Dendritic cell treated with granulocyte-macrophage colony-stimulating factor and Interleukin-4, amounts not matched to agents 40 ng/mL and 50 ng/mL, for 4 days (primary cell): ENCODE measurements around the gene PYGM.
A peak's percentile ranks its signal among the peaks of the same experiment; 100 is the strongest.

Experiments
- H3K27ac Mint-ChIP-seq: one replicate; pipeline ENCODE4 v1.8.0; 2022; ENCODE audit warnings: mild to moderate bottlenecking, mixed read lengths
- H3K27me3 Mint-ChIP-seq: one replicate; pipeline ENCODE4 v1.8.0; 2022; ENCODE audit warnings: mild to moderate bottlenecking, mixed read lengths
- H3K36me3 Mint-ChIP-seq: one replicate; pipeline ENCODE4 v1.8.0; 2022; ENCODE audit warnings: low read depth, mixed read lengths
- H3K4me1 Mint-ChIP-seq: one replicate; pipeline ENCODE4 v1.8.0; 2022; ENCODE audit warnings: low read depth, mixed read lengths
- H3K4me3 Mint-ChIP-seq: one replicate; pipeline ENCODE4 v1.8.0; 2022; ENCODE audit warnings: mild to moderate bottlenecking, moderate library complexity, mixed read lengths
- H3K9me3 Mint-ChIP-seq: one replicate; pipeline ENCODE4 v1.8.0; 2022; ENCODE audit warnings: mixed read lengths
- intact Hi-C: fragments of 100-400 bp; cut with micrococcal nuclease; formaldehyde crosslinking; loops from one replicate; pipeline ENCODE4 v1.15.0; 2022

PYGM gene

DNA sequence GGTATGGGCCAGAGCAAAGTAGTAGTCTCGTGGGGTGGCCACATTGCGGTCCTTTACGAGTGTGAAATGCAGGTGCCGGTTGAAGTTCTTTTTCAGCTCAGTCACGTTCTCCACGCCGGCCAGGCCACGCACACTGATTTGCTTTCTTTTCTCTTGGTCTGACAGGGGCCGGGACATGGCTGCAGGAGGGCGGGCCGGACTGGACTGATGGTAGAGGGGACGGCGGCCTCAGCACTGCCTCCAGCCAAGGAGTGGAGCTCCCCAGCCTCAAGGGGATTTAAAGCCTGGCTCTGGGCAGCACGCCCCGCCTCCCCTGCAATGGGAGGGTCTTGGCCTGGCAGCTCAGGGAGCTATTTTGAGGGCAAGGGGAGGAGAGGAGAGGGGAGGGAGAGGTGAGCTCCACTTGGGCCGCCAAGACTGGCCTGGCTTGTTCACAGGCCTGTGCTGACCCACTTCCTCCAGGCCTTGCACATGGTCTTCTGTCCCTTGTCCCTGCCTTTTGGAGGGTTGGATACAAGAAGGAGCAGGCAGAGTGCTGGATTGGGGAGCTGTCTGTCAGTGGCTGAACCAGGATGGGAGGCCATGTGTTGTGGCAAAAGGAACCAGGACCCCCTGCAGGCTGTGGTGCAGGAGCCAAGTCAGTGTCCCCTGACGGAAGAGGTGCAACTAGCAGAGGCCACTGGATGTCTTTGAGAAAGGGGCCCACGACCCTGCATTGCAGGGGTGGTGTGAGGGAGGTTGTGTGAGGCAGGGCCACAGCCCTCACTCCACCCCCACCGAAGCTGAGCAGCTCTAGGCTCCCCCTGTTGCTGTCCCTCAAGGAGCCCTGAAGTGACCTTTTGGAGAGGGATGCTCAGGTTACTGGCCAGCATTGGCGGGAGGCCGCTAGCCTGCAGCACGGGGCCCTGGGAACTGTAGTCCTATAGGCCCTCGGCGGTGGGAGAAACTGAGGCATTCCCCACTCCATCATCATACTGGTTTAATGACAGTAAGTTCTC lies at the start of gene PYGM:
Gene PYGM, minus strand, starts transcription at position 253 of the 998 bp plus-strand sequence. Its CDS starts 76 bp downstream, at position 177.
- H3K4me3 Mint-ChIP-seq, result no peak within 1 kb of the TSS
- no peaks in the 10 kb centered on the region for H3K9me3 Mint-ChIP-seq
- no peak within 1 kb of the TSS for H3K27ac Mint-ChIP-seq
- intact Hi-C loops, result no loop called here
- no peaks in the 10 kb centered on the region for H3K27me3 Mint-ChIP-seq
- peaks cover 30% of the 10 kb centered on the region for H3K4me1 Mint-ChIP-seq
- H3K36me3 Mint-ChIP-seq, result peaks cover 67% of the 10 kb centered on the region

DNA sequence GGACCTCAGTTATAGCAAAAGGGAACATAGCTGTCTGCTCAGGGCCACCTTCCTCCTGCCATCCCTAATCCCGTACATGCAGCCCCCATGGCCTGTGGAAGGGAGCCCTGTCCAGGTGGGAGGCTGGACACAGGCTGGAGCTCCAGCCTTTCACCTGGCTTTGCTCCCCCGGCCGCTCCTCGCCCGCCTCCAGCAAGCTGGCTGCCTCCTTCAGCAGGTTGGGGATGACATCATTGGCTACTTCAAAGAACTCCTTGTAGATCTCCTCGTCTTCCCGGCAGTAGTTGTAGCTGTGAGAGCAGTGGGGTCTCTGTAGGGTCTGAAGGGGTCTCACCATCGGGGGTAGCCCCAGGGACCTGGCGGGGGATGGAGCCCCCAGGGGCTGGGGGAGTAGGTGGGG lies 45.7 kb upstream of the PYGM start:
- intact Hi-C loops, result no loop called here
- Mint-ChIP-seq H3K27ac (no peak overlapping the region), H3K9me3 (no peaks in the 10 kb centered on the region), H3K36me3 (peaks cover 48% of the 10 kb centered on the region), H3K27me3 (peaks cover 1% of the 10 kb centered on the region), H3K4me1 (peaks cover 52% of the 10 kb centered on the region), H3K4me3 (no peak overlapping the region)

DNA sequence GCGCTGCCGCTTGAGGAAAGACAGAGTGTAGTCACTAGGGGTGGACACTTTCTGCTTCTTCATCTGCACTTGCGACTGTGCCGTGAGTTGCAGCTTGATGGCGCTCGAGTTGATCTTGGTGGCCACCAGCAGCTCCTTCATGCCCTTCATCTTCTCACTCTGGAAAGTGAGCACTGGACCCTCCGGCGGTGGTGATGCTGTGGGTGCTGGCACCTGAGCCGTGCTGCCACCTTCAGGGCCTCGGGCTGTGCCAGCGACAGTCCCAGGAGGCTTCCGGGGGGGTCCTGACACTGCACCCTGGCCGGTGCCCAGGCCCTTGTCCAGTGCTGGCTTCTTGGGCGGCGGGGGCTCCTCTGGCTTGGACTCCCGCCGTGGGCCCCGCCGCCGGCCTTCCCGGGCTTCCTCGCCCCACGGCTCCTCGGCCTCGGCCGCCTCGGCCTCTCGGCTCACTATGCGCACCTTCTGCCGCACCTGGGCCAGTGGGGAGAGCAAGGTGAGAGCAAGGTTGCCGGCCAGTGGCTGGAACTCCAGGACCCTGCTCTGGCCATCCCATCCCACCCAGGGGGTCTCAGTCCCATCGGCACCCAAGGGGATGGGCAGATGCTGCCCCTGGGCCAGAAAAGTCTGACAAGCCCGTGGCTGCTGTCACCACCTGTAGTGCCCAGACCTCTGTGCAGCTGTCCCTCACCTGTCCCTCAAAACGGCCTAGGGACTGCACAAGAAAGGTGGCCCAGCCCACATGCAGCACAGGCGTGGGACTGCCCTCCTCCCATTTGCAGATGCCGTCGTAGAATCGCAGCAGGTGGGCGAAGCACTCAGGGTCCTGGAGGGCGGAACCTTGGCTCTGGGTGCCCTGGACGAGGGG lies 44.8 kb upstream of the PYGM start:
- intact Hi-C loops, result no loop called here
- Mint-ChIP-seq H3K27me3 (peaks cover under 1% of the 10 kb centered on the region), H3K9me3 (no peaks in the 10 kb centered on the region), H3K36me3 (peaks cover 51% of the 10 kb centered on the region), H3K4me3 (no peak overlapping the region), H3K27ac (no peak overlapping the region), H3K4me1 (peaks cover 43% of the 10 kb centered on the region)

DNA sequence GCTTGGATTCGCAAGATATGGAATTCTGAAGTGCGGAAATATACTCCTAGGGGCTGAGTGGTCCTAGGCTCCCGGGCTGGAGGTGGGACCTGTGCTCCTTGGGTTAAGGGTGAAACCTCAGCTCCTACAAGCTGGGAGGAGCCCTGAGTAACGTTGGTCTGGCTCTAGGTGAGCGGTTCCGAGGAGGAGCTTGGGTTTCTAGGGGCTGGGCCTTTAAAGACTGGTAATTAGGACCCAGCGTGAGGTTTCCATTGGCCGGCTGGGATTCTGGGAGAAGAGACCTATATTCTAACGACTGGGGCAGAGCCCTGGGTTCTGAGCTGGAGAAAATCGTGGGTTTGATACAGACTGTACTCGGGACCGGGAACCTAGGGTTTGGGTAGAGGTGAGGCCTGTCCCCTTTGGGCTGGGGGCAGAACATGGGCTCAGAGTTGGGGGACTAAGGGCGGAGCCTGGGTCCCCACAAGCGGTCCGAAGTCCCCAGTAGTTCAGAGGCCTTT lies 44.1 kb upstream of the PYGM start:
- peak overlapping the region; percentile 77 for H3K27ac Mint-ChIP-seq
- intact Hi-C loops, result loop anchor here (1.0 kb wide), 1 partner anchor 26 kb away; the partner anchor contains the start of gene SF1
- H3K27me3 Mint-ChIP-seq, result no peaks in the 10 kb centered on the region
- no peaks in the 10 kb centered on the region for H3K9me3 Mint-ChIP-seq
- peaks cover 39% of the 10 kb centered on the region for H3K4me1 Mint-ChIP-seq
- peak overlapping the region; percentile 77 for H3K4me3 Mint-ChIP-seq
- peaks cover 57% of the 10 kb centered on the region for H3K36me3 Mint-ChIP-seq

DNA sequence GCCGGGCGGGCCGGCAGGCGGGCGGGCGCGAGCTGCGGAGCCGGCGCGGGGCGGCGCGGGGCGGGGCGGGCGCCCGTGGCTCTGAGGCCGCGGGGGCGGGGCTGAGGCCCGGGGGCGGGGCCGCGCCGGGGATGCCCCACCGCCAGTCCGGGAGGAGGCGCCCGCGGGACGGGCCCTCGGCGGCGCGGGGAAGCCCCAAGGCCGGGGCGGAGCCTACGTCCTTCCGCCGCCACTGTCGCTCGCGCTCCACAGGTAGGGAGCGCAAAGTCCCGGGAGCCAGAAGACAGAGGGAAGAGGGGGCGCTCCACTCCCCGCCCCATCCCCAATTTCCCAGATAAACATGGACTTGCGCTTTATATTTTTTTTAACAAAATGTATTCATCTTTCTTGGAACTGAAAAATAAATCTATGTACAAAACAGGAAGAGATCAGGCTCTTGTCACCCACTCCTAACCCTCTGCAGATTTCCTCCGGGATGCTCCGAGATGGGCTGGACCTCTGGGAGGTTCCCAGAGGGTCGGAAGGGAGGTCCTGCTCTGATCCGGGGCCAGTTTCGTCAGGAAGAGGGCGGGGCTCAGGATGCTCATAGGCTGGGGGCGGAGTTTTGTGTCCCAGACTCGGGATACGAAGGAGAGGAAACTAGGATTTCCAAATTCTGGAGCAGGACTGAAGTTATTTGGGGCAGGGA lies 43.5 kb upstream of the PYGM start, which contains the start of gene MAP4K2:
Gene MAP4K2, minus strand, starts transcription at position 57 of the 688 bp plus-strand sequence. CDS start 65 bp downstream, outside the sequence.
- H3K36me3 Mint-ChIP-seq, result peaks cover 59% of the 10 kb centered on the region
- H3K27ac Mint-ChIP-seq, result peak within 1 kb of the TSS; percentile 77
- intact Hi-C loops, result loop anchor here (1.0 kb wide), 1 partner anchor 25 kb away; the partner anchor contains the start of gene SF1
- no peaks in the 10 kb centered on the region for H3K9me3 Mint-ChIP-seq
- peaks cover 41% of the 10 kb centered on the region for H3K4me1 Mint-ChIP-seq
- peak within 1 kb of the TSS; percentile 77 for H3K4me3 Mint-ChIP-seq
- H3K27me3 Mint-ChIP-seq, result no peaks in the 10 kb centered on the region

DNA sequence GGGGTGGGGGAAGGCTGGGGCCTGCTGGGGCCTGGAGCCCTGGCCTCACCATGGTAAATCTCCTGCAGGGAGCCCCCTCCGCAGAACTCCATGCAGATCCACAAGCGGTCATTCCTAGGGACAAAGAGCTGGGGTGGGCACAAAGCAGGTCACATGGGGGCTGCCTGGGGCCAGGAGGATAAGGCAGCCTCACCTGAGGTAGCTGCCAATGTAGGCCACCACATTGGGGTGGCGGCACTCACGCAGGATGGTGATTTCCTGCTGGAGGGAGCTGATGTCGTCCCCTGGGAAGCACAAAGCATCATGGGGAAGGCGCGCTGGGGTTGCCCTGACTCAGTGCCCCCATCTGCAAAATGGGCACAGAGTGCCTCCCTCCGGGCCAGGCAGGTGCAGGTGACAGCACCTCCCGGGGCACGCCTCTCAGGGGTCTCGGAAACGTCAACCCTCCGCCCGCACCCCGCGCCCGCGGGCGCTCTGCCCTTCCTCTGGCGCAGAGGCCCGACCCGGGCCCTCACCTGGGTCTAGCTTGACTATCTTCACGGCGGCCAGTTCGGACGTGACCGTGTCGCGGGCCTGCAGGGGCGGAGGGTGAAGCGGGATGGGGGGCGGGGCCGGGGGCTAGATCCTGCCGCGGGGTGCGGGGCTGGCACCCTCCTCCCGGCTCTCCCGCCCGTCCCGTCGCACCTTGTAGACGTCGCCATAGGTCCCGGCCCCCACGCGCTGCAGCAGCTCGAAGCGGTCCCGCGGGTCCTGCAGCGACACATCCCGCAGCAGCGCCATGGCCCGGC lies 42.8 kb upstream of the PYGM start:
- peaks cover 51% of the 10 kb centered on the region for H3K36me3 Mint-ChIP-seq
- intact Hi-C loops, result loop anchor here (1.0 kb wide), 1 partner anchor 24 kb away; the partner anchor contains the start of gene SF1
- H3K4me1 Mint-ChIP-seq, result peaks cover 36% of the 10 kb centered on the region
- no peaks in the 10 kb centered on the region for H3K27me3 Mint-ChIP-seq
- H3K27ac Mint-ChIP-seq, result peak overlapping the region; percentile 70
- peak overlapping the region; percentile 58 for H3K4me3 Mint-ChIP-seq
- H3K9me3 Mint-ChIP-seq, result no peaks in the 10 kb centered on the region

DNA sequence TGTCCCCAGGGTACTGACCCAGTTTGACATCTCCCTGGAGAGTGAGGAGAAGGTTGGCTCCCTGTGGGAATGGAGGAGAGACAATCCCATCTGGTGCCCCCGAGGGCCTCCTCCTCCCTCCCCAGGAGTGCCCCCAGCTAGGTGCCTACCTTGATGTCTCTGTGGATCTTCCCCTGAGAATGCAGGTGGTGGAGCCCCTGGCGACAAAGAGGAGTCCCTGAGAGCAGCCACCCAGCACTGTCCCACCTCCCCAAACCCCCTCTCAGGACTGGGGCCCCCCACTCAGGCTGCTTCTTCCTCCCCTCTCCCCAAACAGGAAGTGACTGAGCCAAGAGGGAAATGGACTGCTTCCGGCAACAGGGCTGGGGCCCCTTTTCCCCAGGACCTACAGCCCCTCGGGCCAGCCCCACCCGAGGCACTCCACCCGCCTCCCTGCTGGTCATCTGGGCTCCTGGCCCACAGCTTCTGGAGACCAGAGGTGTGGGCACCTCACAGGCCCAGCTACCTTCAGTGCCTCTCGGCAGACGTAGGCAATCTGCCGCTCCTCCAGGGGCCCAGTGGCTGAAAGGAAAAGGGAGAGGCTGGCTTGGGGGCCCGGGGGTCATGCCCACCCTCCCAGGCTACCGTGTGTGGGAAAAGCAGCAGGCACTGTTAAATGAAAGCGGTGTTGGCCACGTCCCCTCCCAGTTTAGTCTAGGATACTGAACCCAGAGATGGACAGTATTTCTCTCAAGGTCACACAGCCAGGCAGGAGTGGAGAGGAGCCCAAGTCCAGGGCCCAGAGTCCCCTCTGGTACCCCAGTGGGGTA lies 42.0 kb upstream of the PYGM start:
- intact Hi-C loops, result no loop called here
- H3K9me3 Mint-ChIP-seq, result no peaks in the 10 kb centered on the region

DNA sequence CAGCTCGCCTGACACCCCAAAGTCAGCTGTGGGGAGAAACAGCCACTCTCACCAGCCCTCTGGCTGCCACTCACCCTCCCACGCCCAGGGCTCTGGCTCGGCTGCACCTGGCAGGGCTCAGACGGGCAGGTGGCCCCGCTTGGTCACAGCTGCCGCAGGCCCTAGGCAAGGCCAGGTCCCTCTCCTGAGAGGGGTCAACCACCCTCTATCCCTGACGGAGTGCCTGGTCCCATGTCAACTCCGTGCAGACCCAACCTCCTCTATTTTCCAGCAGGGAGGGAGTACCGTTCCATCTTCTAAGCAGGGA lies 41.3 kb upstream of the PYGM start:
- intact Hi-C loops, result no loop called here
- Mint-ChIP-seq H3K4me3 (no peak overlapping the region), H3K9me3 (no peaks in the 10 kb centered on the region), H3K4me1 (peaks cover 37% of the 10 kb centered on the region), H3K36me3 (peaks cover 50% of the 10 kb centered on the region), H3K27me3 (no peaks in the 10 kb centered on the region), H3K27ac (peak overlapping the region; percentile 70)

More for the DNA sequence above, 42.0 kb upstream of the PYGM start:
- peak overlapping the region; percentile 70 for H3K27ac Mint-ChIP-seq
- peaks cover 50% of the 10 kb centered on the region for H3K36me3 Mint-ChIP-seq
- H3K4me1 Mint-ChIP-seq, result peaks cover 34% of the 10 kb centered on the region
- no peaks in the 10 kb centered on the region for H3K27me3 Mint-ChIP-seq
- peak overlapping the region; percentile 58 for H3K4me3 Mint-ChIP-seq

DNA sequence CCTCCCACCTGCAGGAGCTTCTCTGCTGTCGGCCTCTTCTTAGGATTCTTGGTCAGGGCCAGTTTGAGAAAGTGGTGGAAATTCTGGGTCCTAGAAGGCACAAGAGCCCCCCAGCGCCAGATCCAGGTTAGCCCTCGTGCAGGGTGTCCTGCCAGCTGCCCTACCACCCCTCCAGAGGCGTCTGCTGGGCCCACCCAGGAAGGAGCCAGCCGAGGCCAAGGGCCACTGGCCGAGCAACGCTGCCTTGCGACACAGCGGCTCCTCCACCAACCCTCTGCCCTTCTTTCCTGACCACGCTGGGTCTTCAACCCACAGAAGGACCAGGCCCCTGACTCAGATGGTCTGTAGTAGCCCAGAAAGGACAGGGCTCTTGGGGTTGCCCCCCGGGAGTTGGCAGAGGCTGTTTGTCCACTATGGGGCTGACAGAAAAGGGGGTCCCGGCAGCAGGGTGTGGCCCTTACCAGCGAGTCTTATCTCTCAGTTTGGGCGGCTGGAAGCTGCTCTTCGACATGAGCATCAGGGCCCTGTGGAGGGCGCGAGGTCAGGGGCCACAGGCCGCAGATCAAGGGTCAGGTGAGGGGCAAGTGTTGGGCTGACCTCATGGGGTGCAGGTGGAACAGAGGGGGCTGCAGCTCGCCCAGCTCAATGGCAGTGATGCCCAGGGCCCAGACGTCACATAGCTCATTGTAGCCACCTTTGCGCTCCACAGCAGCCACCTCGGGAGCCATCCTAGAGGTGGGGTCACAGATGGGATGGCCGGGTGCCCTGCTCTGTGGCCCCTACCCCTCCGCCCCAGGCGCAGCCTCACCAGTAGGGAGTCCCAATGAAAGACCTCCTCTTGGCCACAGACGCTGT lies 40.8 kb upstream of the PYGM start:
- no peaks in the 10 kb centered on the region for H3K9me3 Mint-ChIP-seq
- peaks cover 40% of the 10 kb centered on the region for H3K4me1 Mint-ChIP-seq
- peak overlapping the region; percentile 70 for H3K27ac Mint-ChIP-seq
- intact Hi-C loops, result no loop called here
- peaks cover 50% of the 10 kb centered on the region for H3K36me3 Mint-ChIP-seq
- no peak overlapping the region for H3K4me3 Mint-ChIP-seq
- H3K27me3 Mint-ChIP-seq, result no peaks in the 10 kb centered on the region

DNA sequence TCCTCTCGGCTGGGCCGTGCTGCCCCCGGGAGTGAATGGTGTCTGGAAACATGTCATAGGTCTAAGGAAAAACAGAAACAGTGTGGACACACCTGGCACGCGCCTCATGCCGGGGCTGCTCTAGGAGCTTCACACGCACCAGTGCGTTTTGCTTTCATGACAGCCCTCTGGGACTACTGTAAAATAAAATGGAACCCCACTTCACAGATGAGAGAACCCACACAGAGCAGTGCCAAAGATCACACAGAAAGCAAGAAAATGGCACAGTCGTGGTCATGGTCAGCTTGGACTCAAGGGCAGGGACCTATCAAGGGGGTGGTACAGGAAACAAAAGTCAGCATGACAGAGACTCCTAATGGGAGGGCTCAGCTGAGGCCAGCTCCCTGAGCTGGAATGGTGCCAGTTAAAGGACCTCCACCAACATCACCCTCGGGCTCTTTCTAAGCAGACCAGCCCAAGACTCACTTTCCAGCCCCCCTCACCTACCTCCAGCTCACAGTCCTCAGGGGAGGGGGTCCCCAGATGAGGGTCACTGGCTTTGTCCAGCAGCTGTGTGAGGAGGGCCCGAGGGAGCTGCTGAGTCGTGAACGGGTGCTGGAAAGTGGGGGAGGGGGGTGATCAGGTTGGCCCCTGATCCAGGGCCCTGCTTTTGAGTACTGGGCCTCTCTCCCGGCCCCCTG lies 40.0 kb upstream of the PYGM start:
- Mint-ChIP-seq H3K27ac (no peak overlapping the region), H3K36me3 (peaks cover 46% of the 10 kb centered on the region), H3K9me3 (no peaks in the 10 kb centered on the region), H3K4me3 (no peak overlapping the region), H3K4me1 (peaks cover 40% of the 10 kb centered on the region), H3K27me3 (no peaks in the 10 kb centered on the region)
- intact Hi-C loops, result no loop called here

DNA sequence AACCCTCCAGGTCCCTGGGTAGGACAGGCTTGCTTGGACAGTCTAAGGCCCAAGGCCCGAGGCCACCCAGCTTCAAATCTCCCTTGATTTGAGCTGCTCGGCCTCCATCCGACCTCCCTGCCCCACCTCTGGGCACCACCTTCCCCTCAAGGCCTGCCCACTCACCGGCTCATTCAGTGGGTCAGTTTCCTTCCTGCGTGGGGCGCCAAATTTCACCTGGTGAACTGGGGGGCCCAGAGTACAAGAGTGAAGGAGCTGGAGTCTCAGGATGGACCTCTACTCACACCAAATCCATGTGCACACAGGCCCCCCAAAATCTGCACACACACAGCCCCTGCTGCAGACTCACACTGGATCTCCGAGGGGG lies 39.5 kb upstream of the PYGM start:
- peaks cover 40% of the 10 kb centered on the region for H3K4me1 Mint-ChIP-seq
- intact Hi-C loops, result no loop called here
- no peaks in the 10 kb centered on the region for H3K9me3 Mint-ChIP-seq
- H3K36me3 Mint-ChIP-seq, result peaks cover 49% of the 10 kb centered on the region
- H3K27ac Mint-ChIP-seq, result no peak overlapping the region
- H3K27me3 Mint-ChIP-seq, result no peaks in the 10 kb centered on the region
- H3K4me3 Mint-ChIP-seq, result no peak overlapping the region
